Breast epithelium (tissue), 4 donors: ENCODE data around the gene PEMT. TPM values are rescaled to one million over a fixed set of nuclear protein-coding genes. Genes with fewer than 3 reads are reported as not detected.

Source experiments
- DNase-seq, 2 donors: peaks; one replicate each; pipeline ENCODE4 v3.0.0-alpha.2; 2019; ENCODE audit warnings: low spot score in 2 of 2
- H3K27ac ChIP-seq, 2 donors: fragments of 200-600 bp; sonication (generic) in 1 of 2; one replicate each; pipeline ENCODE4 v1.5.1; 2016 to 2019; ENCODE audit warnings: mild to moderate bottlenecking in 1 of 2
- H3K27me3 ChIP-seq, 2 donors: fragments of 200-600 bp; sonication (generic) in 1 of 2; one replicate each; pipeline versions ENCODE4 v1.5.1 to v1.6.0; 2017 to 2019; ENCODE audit warnings: control low read depth in 1 of 2, mild to moderate bottlenecking in 1 of 2
- H3K36me3 ChIP-seq: fragments of 200-600 bp; one replicate; pipeline ENCODE4 v1.5.1; 2019
- H3K4me1 ChIP-seq, 2 donors: fragments of 200-600 bp; sonication (generic); one replicate each; pipeline ENCODE4 v1.5.1; 2016 to 2019; ENCODE audit warnings: control low read depth in 1 of 2
- H3K4me3 ChIP-seq, 3 donors: fragments of 200-600 bp; sonication (generic); 1 replicate in 2 of 3; 2 replicates in 1 of 3; pipeline ENCODE4 v1.5.1; 2016 to 2019; ENCODE audit warnings: mild to moderate bottlenecking in 3 of 3, moderate library complexity in 2 of 3
- H3K9me3 ChIP-seq, 2 donors: fragments of 200-600 bp; sonication (generic) in 1 of 2; one replicate each; pipeline ENCODE4 v1.5.1; 2016 to 2019; ENCODE audit warnings: control low read depth in 1 of 2
- POLR2A ChIP-seq: fragments of 450-650 bp; IDR thresholded peaks from one replicate; pipeline ENCODE4 v1.6.1; 2016; ENCODE audit warnings: antibody characterized with exemption, mild to moderate bottlenecking, moderate library complexity
- POLR2AphosphoS5 ChIP-seq, 3 donors: sonication (generic); formaldehyde crosslinking; IDR thresholded peaks; one replicate each; pipeline ENCODE4 v1.6.1; 2017; ENCODE audit warnings: antibody characterized with exemption in 3 of 3
- intact Hi-C: fragments of 100-400 bp; cut with DNase I; formaldehyde crosslinking; loops from one replicate; pipeline ENCODE4 v1.15.1; 2023; ENCODE audit warnings: low total_unique reads
- total RNA-seq, 3 donors: library from RNA; depleted of rRNA; stranded (reverse); fragments of >200 nt; gene quantifications; one replicate each; pipeline ENCODE4 v1.1.0, GENCODE V29; 2016
- TF ChIP-seq, protein P1 (sequence below), 3 donors: fragments of 450-650 bp; IDR thresholded peaks; one replicate each; pipeline ENCODE4 v1.5.1; 2016 to 2017; ENCODE audit warnings: antibody characterized with exemption in 3 of 3, mild to moderate bottlenecking in 3 of 3, moderate library complexity in 3 of 3

The PEMT gene
- total RNA-seq, 3 donors from 2014 or later, result 37.3 to 151 (median 52.4) TPM

GRCh38 chr17:17472333-17472920, 119.1 kb downstream of the PEMT start:
- no peak for DNase-seq
- no peak overlapping the region for H3K4me3 ChIP-seq
- H3K4me1 ChIP-seq, result peaks cover 0 to 4% of the 10 kb centered on the region in 2 donors
- TF ChIP-seq POLR2AphosphoS5 (IDR thresholded peaks at IDR 0.05), result no peak
- TF ChIP-seq, protein P1, sequence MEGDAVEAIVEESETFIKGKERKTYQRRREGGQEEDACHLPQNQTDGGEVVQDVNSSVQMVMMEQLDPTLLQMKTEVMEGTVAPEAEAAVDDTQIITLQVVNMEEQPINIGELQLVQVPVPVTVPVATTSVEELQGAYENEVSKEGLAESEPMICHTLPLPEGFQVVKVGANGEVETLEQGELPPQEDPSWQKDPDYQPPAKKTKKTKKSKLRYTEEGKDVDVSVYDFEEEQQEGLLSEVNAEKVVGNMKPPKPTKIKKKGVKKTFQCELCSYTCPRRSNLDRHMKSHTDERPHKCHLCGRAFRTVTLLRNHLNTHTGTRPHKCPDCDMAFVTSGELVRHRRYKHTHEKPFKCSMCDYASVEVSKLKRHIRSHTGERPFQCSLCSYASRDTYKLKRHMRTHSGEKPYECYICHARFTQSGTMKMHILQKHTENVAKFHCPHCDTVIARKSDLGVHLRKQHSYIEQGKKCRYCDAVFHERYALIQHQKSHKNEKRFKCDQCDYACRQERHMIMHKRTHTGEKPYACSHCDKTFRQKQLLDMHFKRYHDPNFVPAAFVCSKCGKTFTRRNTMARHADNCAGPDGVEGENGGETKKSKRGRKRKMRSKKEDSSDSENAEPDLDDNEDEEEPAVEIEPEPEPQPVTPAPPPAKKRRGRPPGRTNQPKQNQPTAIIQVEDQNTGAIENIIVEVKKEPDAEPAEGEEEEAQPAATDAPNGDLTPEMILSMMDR (IDR thresholded peaks at IDR 0.05), result no peak
- H3K27me3 ChIP-seq, result no peaks in the 10 kb centered on the region
- peak overlapping the region in 1 of 2 donors; percentile 55 for H3K27ac ChIP-seq
- no peaks in the 10 kb centered on the region for H3K9me3 ChIP-seq
- no peaks in the 10 kb centered on the region for H3K36me3 ChIP-seq
- intact Hi-C loops, result no loop called here

DNA sequence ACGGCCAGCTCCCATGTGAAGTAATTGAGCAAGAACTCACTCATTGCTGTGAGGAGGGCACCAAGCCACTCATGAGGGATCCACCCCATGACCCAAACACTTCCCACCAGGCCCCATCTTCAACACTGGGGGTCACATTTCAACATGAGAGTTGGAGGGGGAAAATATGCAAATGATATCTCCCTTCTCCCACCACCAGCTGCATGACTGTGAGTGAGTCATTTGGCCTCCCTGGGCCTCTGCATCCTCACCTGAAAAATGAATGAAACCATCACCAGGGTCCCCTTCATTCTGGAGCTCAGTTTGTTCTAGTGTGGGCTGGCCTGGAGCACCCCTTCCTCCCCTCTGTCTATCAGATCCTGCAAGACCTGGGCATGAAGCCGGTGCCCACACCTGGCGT, 121.5 kb downstream of the PEMT start:
- Histone ChIP-seq H3K4me1 (peaks cover 0 to 4% of the 10 kb centered on the region in 2 donors), H3K27me3 (no peaks in the 10 kb centered on the region), H3K36me3 (no peaks in the 10 kb centered on the region), H3K4me3 (no peak overlapping the region), H3K27ac (no peak overlapping the region), H3K9me3 (no peaks in the 10 kb centered on the region)
- TF ChIP-seq, protein P1 (IDR thresholded peaks at IDR 0.05), result no peak
- TF ChIP-seq POLR2AphosphoS5 (IDR thresholded peaks at IDR 0.05), result no peak
- no peak for TF ChIP-seq POLR2A
- intact Hi-C loops, result no loop called here
- DNase-seq, result no peak

DNA sequence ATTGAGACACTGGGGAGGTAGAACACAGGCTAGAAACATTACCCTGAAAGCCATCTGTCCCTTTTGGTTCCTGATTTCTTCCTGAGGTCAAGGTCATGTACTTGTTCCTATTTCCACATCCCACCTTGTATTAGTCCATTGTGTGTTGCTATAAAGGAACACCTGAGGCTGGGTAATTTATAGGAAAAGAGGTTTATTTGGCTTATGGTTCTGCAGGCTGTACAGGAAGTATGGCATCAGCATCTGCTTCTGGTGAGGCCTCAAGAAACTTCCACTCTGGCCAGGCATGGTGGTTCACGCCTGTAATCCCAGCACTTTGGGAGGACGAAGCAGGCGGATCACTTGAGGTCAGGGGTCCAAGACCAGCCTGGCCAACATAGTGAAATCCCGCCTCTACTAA, 122.2 kb downstream of the PEMT start:
- Histone ChIP-seq H3K36me3 (no peaks in the 10 kb centered on the region), H3K27me3 (no peaks in the 10 kb centered on the region), H3K4me1 (peaks cover 0 to 4% of the 10 kb centered on the region in 2 donors), H3K27ac (no peak overlapping the region), H3K9me3 (no peaks in the 10 kb centered on the region), H3K4me3 (no peak overlapping the region)
- no peak for TF ChIP-seq POLR2AphosphoS5 (IDR thresholded peaks at IDR 0.05)
- TF ChIP-seq, protein P1 (IDR thresholded peaks at IDR 0.05), result no peak
- no peak for TF ChIP-seq POLR2A
- DNase-seq, result no peak
- intact Hi-C loops, result no loop called here

GRCh38 chr17:17468217-17469010, 123.1 kb downstream of the PEMT start:
- intact Hi-C loops, result no loop called here
- Histone ChIP-seq H3K36me3 (no peaks in the 10 kb centered on the region), H3K4me3 (no peak overlapping the region), H3K27ac (no peak overlapping the region), H3K9me3 (no peaks in the 10 kb centered on the region), H3K27me3 (no peaks in the 10 kb centered on the region), H3K4me1 (peaks cover 0 to 4% of the 10 kb centered on the region in 2 donors)
- no peak for TF ChIP-seq POLR2A
- TF ChIP-seq, protein P1 (IDR thresholded peaks at IDR 0.05), result no peak
- DNase-seq, result no peak

GRCh38 chr17:17467720-17468119, 123.8 kb downstream of the PEMT start:
- peaks cover 0 to under 1% of the 10 kb centered on the region in 2 donors for H3K4me1 ChIP-seq
- intact Hi-C loops, result no loop called here
- H3K9me3 ChIP-seq, result no peaks in the 10 kb centered on the region
- no peaks in the 10 kb centered on the region for H3K27me3 ChIP-seq
- no peaks in the 10 kb centered on the region for H3K36me3 ChIP-seq
- no peak for DNase-seq
- H3K4me3 ChIP-seq, result no peak overlapping the region
- TF ChIP-seq, protein P1 (IDR thresholded peaks at IDR 0.05), result no peak
- TF ChIP-seq POLR2AphosphoS5 (IDR thresholded peaks at IDR 0.05) (no peak), POLR2A (no peak)
- H3K27ac ChIP-seq, result no peak overlapping the region
